IMR-90 (cell line): Measurements from ENCODE around the gene OSCP1. TPM values are rescaled to one million over a fixed set of nuclear protein-coding genes. Genes with fewer than 3 reads are reported as not detected.

Experiments used
- ATAC-seq: fragments of 200-7000 bp; cut with Tn5 transposase; 2 replicates; pipeline ENCODE4 v1.9.1; 2020; ENCODE audit warnings: low read depth, mild to moderate bottlenecking, moderate library complexity
- BruUV-seq: library from RNA; stranded (reverse); fragments of 400-500 nt; replicated peaks from 2 replicates; lab custom pipeline; 2021; lab: Mats Ljungman, UMichigan
- CTCF ChIA-PET: fragments of 300-600 bp; formaldehyde crosslinking; extraction: SDS; loops from one replicate; lab custom pipeline; 2021; ENCODE audit warnings: antibody characterized with exemption; lab: Yijun Ruan, JAX
- POLR2A ChIA-PET: fragments of 300-600 bp; sonication (Branson Sonifier 250); formaldehyde crosslinking; loops from one replicate; lab custom pipeline; 2022; ENCODE audit warnings: antibody characterized with exemption; ENCODE audit not compliant: unreplicated experiment; lab: Charles Lee
- DNase-seq: peaks from one replicate; pipeline ENCODE4 v3.0.0; 2013
- H2AFZ ChIP-seq: replicated peaks from 2 replicates; pipeline ENCODE3; 2013; ENCODE audit warnings: low read length, mild to moderate bottlenecking; ENCODE audit not compliant: poor library complexity
- H2AK5ac ChIP-seq: 2 replicates; pipeline ENCODE4 v1.6.1; 2013; ENCODE audit warnings: low read depth, low read length, inconsistent platforms
- H2AK9ac ChIP-seq: replicated peaks from 2 replicates; pipeline ENCODE3; 2013; ENCODE audit warnings: mild to moderate bottlenecking, low read depth, low read length, moderate library complexity; ENCODE audit not compliant: poor library complexity
- H2BK120ac ChIP-seq: 2 replicates; pipeline ENCODE4 v1.6.1; 2013; ENCODE audit warnings: low read depth, low read length, inconsistent platforms
- H2BK15ac ChIP-seq: 3 replicates; pipeline ENCODE4 v1.6.1; 2013; ENCODE audit warnings: low read depth, low read length, inconsistent platforms
- H2BK20ac ChIP-seq: 2 replicates; pipeline ENCODE4 v1.6.1; 2013; ENCODE audit warnings: low read depth, mild to moderate bottlenecking, inconsistent platforms, low read length, moderate library complexity
- H2BK5ac ChIP-seq: 2 replicates; pipeline ENCODE4 v1.6.1; 2013; ENCODE audit warnings: mild to moderate bottlenecking, low read depth, low read length, inconsistent platforms; ENCODE audit not compliant: poor library complexity, severe bottlenecking
- H3K14ac ChIP-seq: replicated peaks from 2 replicates; pipeline ENCODE4 v1.6.1; 2013; ENCODE audit warnings: low read depth, low read length, inconsistent platforms
- H3K18ac ChIP-seq: 2 replicates; pipeline ENCODE4 v1.6.1; 2013; ENCODE audit warnings: low read depth, low read length, control low read depth
- H3K23ac ChIP-seq: 2 replicates; pipeline ENCODE4 v1.6.1; 2013; ENCODE audit warnings: low read depth, low read length, inconsistent platforms
- H3K27ac ChIP-seq: 2 replicates; pipeline ENCODE4 v1.5.1; 2013; ENCODE audit warnings: mild to moderate bottlenecking, control low read depth, low read length; ENCODE audit not compliant: insufficient read depth
- H3K27me3 ChIP-seq: 2 replicates; pipeline ENCODE4 v1.6.1; 2013; ENCODE audit warnings: low read length; ENCODE audit not compliant: control insufficient read depth, insufficient read depth
- H3K36me3 ChIP-seq: 2 replicates; pipeline ENCODE4 v1.6.1; 2013; ENCODE audit warnings: low read length, mixed read lengths; ENCODE audit not compliant: control insufficient read depth, insufficient read depth
- H3K4ac ChIP-seq: 2 replicates; pipeline ENCODE4 v1.6.1; 2013; ENCODE audit warnings: low read depth, low read length, inconsistent platforms
- H3K4me1 ChIP-seq: 2 replicates; pipeline ENCODE4 v1.6.1; 2013; ENCODE audit warnings: low read length, mixed read lengths; ENCODE audit not compliant: control insufficient read depth, insufficient read depth
- H3K4me2 ChIP-seq: 2 replicates; pipeline ENCODE4 v1.6.1; 2013; ENCODE audit warnings: low read depth, mild to moderate bottlenecking, control low read depth, low read length, moderate library complexity
- H3K4me3 ChIP-seq: 2 replicates; pipeline ENCODE4 v1.5.1; 2013; ENCODE audit warnings: low read depth, mild to moderate bottlenecking, control low read depth, low read length, moderate library complexity; ENCODE audit not compliant: insufficient read depth
- H3K56ac ChIP-seq: 2 replicates; pipeline ENCODE4 v1.6.1; 2013; ENCODE audit warnings: low read length, inconsistent platforms; ENCODE audit not compliant: insufficient read depth; ENCODE audit errors: extremely low read depth
- H3K79me1 ChIP-seq, 2 experiments: 2 replicates each; pipeline ENCODE4 v1.6.1; 2013; ENCODE audit warnings: low read length in 2 of 2, inconsistent platforms in 1 of 2, low read depth in 1 of 2
- H3K9ac ChIP-seq: 2 replicates; pipeline ENCODE4 v1.6.1; 2013; ENCODE audit warnings: low read depth, low read length, control low read depth
- H3K9me1 ChIP-seq: 2 replicates; pipeline ENCODE4 v1.6.1; 2013; ENCODE audit warnings: low read length, inconsistent platforms; ENCODE audit not compliant: insufficient read depth
- H3K9me3 ChIP-seq: 2 replicates; pipeline ENCODE4 v1.6.1; 2013; ENCODE audit warnings: low read length; ENCODE audit not compliant: control insufficient read depth, insufficient read depth
- H4K20me1 ChIP-seq: 2 replicates; pipeline ENCODE4 v1.6.1; 2013; ENCODE audit warnings: low read length, inconsistent platforms; ENCODE audit not compliant: insufficient read depth
- H4K5ac ChIP-seq: 2 replicates; pipeline ENCODE4 v1.6.1; 2013; ENCODE audit warnings: mild to moderate bottlenecking, low read depth, low read length, control low read depth
- H4K8ac ChIP-seq, 2 experiments: 2 replicates each; pipeline ENCODE4 v1.6.1; 2013; ENCODE audit warnings: low read depth in 2 of 2, low read length in 2 of 2, control low read depth in 1 of 2, inconsistent platforms in 1 of 2
- H4K91ac ChIP-seq: 2 replicates; pipeline ENCODE4 v1.6.1; 2013; ENCODE audit warnings: low read depth, low read length, inconsistent platforms; ENCODE audit not compliant: insufficient read depth
- BHLHE40 ChIP-seq: fragments of 150-350 bp; IDR thresholded peaks from 2 replicates; pipeline ENCODE4 v1.6.1; 2016; ENCODE audit warnings: mild to moderate bottlenecking, low read depth, low read length
- CEBPB ChIP-seq: IDR thresholded peaks from 2 replicates; pipeline ENCODE4 v1.6.1; 2012; ENCODE audit warnings: low read depth, low read length, improper control_type of control experiment
- CHD1 ChIP-seq: IDR thresholded peaks from 2 replicates; pipeline ENCODE4 v1.6.1; 2012; ENCODE audit warnings: low read depth, low read length, improper control_type of control experiment
- CTCF ChIP-seq: conservative IDR thresholded peaks from 2 replicates; pipeline ENCODE4 v1.5.1; 2012; ENCODE audit warnings: mild to moderate bottlenecking, low read depth, low read length, improper control_type of control experiment
- ELK1 ChIP-seq: fragments of 150-350 bp; IDR thresholded peaks from 2 replicates; pipeline ENCODE4 v1.6.1; 2016; ENCODE audit warnings: low read depth, mild to moderate bottlenecking, low read length, moderate library complexity, borderline replicate concordance
- FOS ChIP-seq: fragments of 150-350 bp; IDR thresholded peaks from 2 replicates; pipeline ENCODE4 v1.6.1; 2016; ENCODE audit warnings: low read depth, low read length
- MAFK ChIP-seq: IDR thresholded peaks from 2 replicates; pipeline ENCODE4 v1.6.1; 2012; ENCODE audit warnings: low read depth, low read length, improper control_type of control experiment
- MAZ ChIP-seq: IDR thresholded peaks from 2 replicates; pipeline ENCODE4 v1.6.1; 2012; ENCODE audit warnings: low read depth, mild to moderate bottlenecking, low read length, improper control_type of control experiment, moderate library complexity, borderline replicate concordance
- MXI1 ChIP-seq: IDR thresholded peaks from 2 replicates; pipeline ENCODE4 v1.6.1; 2012; ENCODE audit warnings: low read depth, mild to moderate bottlenecking, low read length, moderate library complexity, borderline replicate concordance
- NFE2L2 ChIP-seq: fragments of 150-350 bp; IDR thresholded peaks from 2 replicates; pipeline ENCODE4 v1.6.1; 2016; ENCODE audit warnings: low read depth, mild to moderate bottlenecking, low read length
- POLR2A ChIP-seq: IDR thresholded peaks from 2 replicates; pipeline ENCODE4 v1.6.1; 2012; ENCODE audit warnings: mild to moderate bottlenecking, low read depth, low read length
- RAD21 ChIP-seq: IDR thresholded peaks from 2 replicates; pipeline ENCODE4 v1.6.1; 2012; ENCODE audit warnings: low read length, improper control_type of control experiment
- RCOR1 ChIP-seq: IDR thresholded peaks from 2 replicates; pipeline ENCODE4 v1.6.1; 2012; ENCODE audit warnings: mild to moderate bottlenecking, low read length, improper control_type of control experiment; ENCODE audit not compliant: insufficient replicate concordance
- RFX5 ChIP-seq: IDR thresholded peaks from 2 replicates; pipeline ENCODE4 v1.8.0; 2012; ENCODE audit warnings: low read depth, mild to moderate bottlenecking, low read length, moderate library complexity
- SMC3 ChIP-seq: fragments of 150-350 bp; IDR thresholded peaks from 2 replicates; pipeline ENCODE4 v1.6.1; 2016; ENCODE audit warnings: low read depth, mild to moderate bottlenecking, antibody characterized with exemption, low read length, moderate library complexity
- USF2 ChIP-seq: fragments of 150-350 bp; IDR thresholded peaks from 2 replicates; pipeline ENCODE4 v1.6.1; 2017; ENCODE audit warnings: mild to moderate bottlenecking, antibody characterized with exemption, low read length, low read depth
- WGBS, 2 experiments: methylation state at CpG; one replicate each; pipeline versions ENCODE4 v1.1.5 to v1.1.7; 2013; ENCODE audit warnings: missing lambda C conversion rate in 2 of 2; ENCODE audit not compliant: insufficient read length in 1 of 2; ENCODE audit errors: extremely low coverage in 2 of 2; 5-methylcytosine and 5-hydroxymethylcytosine counted together
- dilution Hi-C: fragments of 300-500 bp; cut with HindIII; formaldehyde crosslinking; loops from one replicate; pipeline ENCODE4 v1.14.3; 2018; ENCODE audit warnings: low sequenced_read_pairs; ENCODE audit not compliant: unreplicated experiment
- in situ Hi-C: fragments of 300-500 bp; cut with MboI; formaldehyde crosslinking; loops from 3 replicates; pipeline ENCODE4 v1.14.3; 2019; ENCODE audit warnings: low sequenced_read_pairs, inconsistent platforms, mixed read lengths
- intact Hi-C: fragments of 100-400 bp; cut with micrococcal nuclease; formaldehyde crosslinking; loops from 2 replicates; pipeline ENCODE4 v1.10.0; 2022
- polyA plus RNA-seq, 3 experiments: library from polyadenylated mRNA; depleted of rRNA; stranded (reverse); fragments of >200 nt; gene quantifications; 2 replicates each; pipeline ENCODE4 v1.2.3, GENCODE V29; 2012; ENCODE audit warnings: low replicate concordance in 1 of 3
- total RNA-seq: library from RNA; depleted of rRNA; stranded (reverse); fragments of >200 nt; gene quantifications from 2 replicates; pipeline ENCODE4 v1.2.3, GENCODE V29; 2012

Gene OSCP1
- total and polyA plus RNA-seq, 2 of the 4 experiments (the other 2 are of a cell fraction): 7.8 to 11.8 TPM

GRCh38 chr1:36377791-36378492 lies 72.3 kb downstream of the OSCP1 start:
- Histone ChIP-seq H3K9ac (no peak overlapping the region), H3K4me1 (peaks cover 18% of the 10 kb centered on the region), H2BK15ac (no peak overlapping the region), H3K14ac (no peak overlapping the region), H4K5ac (no peak overlapping the region), H3K79me1 (peaks cover 8 to 64% of the 10 kb centered on the region in 2 experiments), H2BK20ac (no peak overlapping the region), H3K4ac (no peak overlapping the region), H2AFZ (no peak overlapping the region), H2BK5ac (no peak overlapping the region), H2AK5ac (peak overlapping the region; percentile 49; the same call in 1 of the 2 replicates), H3K27me3 (no peaks in the 10 kb centered on the region), H3K27ac (no peak overlapping the region), H3K9me3 (no peaks in the 10 kb centered on the region), H4K91ac (no peak overlapping the region), H4K8ac (no peak overlapping the region), H3K9me1 (peaks cover 22% of the 10 kb centered on the region), H3K23ac (peak overlapping the region; percentile 17; the same call in 1 of the 2 replicates), H2BK120ac (no peak overlapping the region), H3K4me2 (no peak overlapping the region), H3K36me3 (peaks cover 11% of the 10 kb centered on the region), H3K56ac (no peak overlapping the region), H3K18ac (no peak overlapping the region), H2AK9ac (no peak overlapping the region), H4K20me1 (peaks cover 56% of the 10 kb centered on the region), H3K4me3 (no peak overlapping the region)
- intact Hi-C loops: no loop called here
- WGBS, 2 experiments: no CpG with 5 or more reads among the region's 4 CpGs
- TF ChIP-seq NFE2L2 (no peak), POLR2A (no peak), MXI1 (no peak), RFX5 (no peak), SMC3 (no peak), CTCF (no peak), ELK1 (no peak), CEBPB (no peak), RCOR1 (no peak), RAD21 (no peak), BHLHE40 (no peak), USF2 (no peak), FOS (no peak), MAFK (no peak), MAZ (no peak), CHD1 (no peak)
- no peak for DNase-seq
- in situ Hi-C loops: no loop called here
- no peak for ATAC-seq
- dilution Hi-C loops: no loop called here
- no TSS peak for BruUV-seq
- ChIA-PET CTCF (interaction anchor here (0.7 kb wide), 1 partner anchor 9 kb away, joined by 3 read pairs; no protein-coding TSS in a partner anchor), POLR2A (no interaction called here)
